ENCODE results near the gene NUP58.

Gene NUP58

GRCh38 chr13:25267715-25268114, 33.7 kb upstream of the NUP58 start:
- in situ Hi-C loops (cut with HindIII; ENCODE audit: low sequenced_read_pairs): no loop called here
- H3K4me3 ChIP-seq (ENCODE audit: low read depth, low read length): no peak overlapping the region
- no peak for DNase-seq (ENCODE audit: low read depth, low spot score)
- peak; percentile 31 for TF ChIP-seq CTCF (IDR thresholded peaks at IDR 0.05; ENCODE audit: low read depth, low read length)

- in situ Hi-C loops (cut with HindIII; ENCODE audit: low sequenced_read_pairs): no loop called here
- H3K4me3 ChIP-seq (ENCODE audit: low read depth, low read length): no peak overlapping the region
- no peak for TF ChIP-seq CTCF (IDR thresholded peaks at IDR 0.05; ENCODE audit: low read depth, low read length)
- no peak for DNase-seq (ENCODE audit: low read depth, low spot score)
Observed at GRCh38 chr13:25268561-25268960, 32.9 kb upstream of the NUP58 start.

- H3K4me3 ChIP-seq (ENCODE audit: low read depth, low read length): no peak overlapping the region
- no peak for TF ChIP-seq CTCF (IDR thresholded peaks at IDR 0.05; ENCODE audit: low read depth, low read length)
- in situ Hi-C loops (cut with HindIII; ENCODE audit: low sequenced_read_pairs): no loop called here
- peak; percentile 36 for DNase-seq (ENCODE audit: low read depth, low spot score)
Observed at GRCh38 chr13:25276748-25277147, 24.7 kb upstream of the NUP58 start.

GRCh38 chr13:25280396-25280795, 21.0 kb upstream of the NUP58 start:
- no peak for TF ChIP-seq CTCF (IDR thresholded peaks at IDR 0.05; ENCODE audit: low read depth, low read length)
- H3K4me3 ChIP-seq (ENCODE audit: low read depth, low read length): no peak overlapping the region
- in situ Hi-C loops (cut with HindIII; ENCODE audit: low sequenced_read_pairs): no loop called here
- DNase-seq (ENCODE audit: low read depth, low spot score): no peak

DNA sequence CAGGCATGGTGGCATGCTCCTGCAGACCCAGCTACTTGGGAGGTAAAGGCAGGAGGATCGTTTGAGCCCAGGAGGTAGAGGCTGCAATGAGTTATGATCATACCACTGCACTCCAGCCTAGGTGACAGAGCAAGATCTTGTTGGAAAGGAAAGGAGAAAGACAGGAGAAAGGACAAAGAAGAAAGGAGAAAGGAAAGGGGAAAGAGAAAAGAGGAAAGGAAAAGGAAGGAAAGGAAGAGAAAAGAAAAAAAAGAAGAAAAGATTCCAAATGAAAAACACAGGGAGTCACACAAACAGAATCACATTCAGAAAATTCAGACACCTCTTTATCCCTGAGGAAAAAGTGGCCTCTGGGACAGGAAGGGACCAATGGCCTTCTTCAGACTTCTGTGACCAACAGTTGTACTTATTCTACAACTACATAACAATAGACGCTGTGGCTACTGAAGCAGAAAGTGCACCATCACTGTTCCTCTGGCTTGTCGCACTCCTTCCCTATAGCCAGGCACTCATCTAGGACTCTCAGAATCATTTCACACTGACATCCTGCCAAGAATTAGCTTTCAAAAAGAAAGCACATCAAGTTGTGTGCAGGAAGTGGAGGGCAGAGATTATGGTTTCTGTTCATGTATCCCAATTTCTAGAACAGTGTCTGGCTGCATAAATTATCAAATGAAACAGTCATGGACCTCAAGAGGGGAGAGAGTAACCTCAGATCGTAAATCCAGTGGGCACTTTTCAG, 20.1 kb upstream of the NUP58 start:
- no peak for TF ChIP-seq CTCF (IDR thresholded peaks at IDR 0.05; ENCODE audit: low read depth, low read length)
- H3K4me3 ChIP-seq (ENCODE audit: low read depth, low read length): no peak overlapping the region
- no peak for DNase-seq (ENCODE audit: low read depth, low spot score)
- in situ Hi-C loops (cut with HindIII; ENCODE audit: low sequenced_read_pairs): no loop called here

DNA sequence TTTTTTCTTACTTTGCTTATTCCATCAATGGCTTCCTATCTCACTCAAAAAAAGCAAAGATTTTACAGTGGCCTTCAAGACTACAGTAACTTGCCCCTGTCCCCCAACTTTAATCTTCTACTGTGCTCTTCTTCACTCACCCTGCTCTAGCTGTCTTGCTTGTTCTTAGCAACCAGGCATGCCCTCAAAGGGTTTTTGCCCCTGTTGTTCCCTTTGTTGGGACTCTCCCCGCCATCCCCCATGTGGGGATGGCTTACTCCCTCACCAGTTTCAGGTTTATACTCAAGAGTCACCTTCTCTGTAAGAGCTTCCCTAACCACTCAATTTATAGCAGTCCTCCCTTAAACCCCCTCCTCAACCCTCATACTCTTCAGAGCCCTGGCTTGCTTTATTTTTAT, 19.5 kb upstream of the NUP58 start:
- in situ Hi-C loops (cut with HindIII; ENCODE audit: low sequenced_read_pairs): no loop called here
- TF ChIP-seq CTCF (IDR thresholded peaks at IDR 0.05; ENCODE audit: low read depth, low read length): no peak
- no peak overlapping the region for H3K4me3 ChIP-seq (ENCODE audit: low read depth, low read length)
- no peak for DNase-seq (ENCODE audit: low read depth, low spot score)
